ENCODE measurements around the gene LRIG3.

LRIG3 gene

DNA sequence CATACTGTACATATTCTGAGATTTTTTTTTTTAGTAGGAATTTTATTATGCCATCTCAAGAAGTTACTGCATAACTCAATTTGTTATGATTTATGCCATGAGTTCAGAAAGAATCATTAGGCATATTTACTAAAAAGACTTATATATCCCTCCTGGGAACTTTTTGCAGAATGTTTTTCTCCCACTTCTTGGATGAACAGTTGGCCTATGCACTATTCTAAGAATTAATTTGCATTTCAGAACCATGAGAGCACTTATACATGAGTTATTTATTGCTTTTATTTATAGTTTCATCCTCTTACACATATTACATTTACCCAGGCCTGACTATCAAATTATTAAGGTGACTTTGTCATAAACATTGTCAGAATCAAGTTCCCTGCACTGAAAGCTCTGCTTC lies 6.3 kb upstream of the LRIG3 start:
- Histone ChIP-seq H3K4me3 (ENCODE audit: low read depth, low read length) (no peak overlapping the region), H3K36me3 (no peaks in the 10 kb centered on the region), H3K9me3 (no peaks in the 10 kb centered on the region), H3K4me1 (no peaks in the 10 kb centered on the region), H3K27me3 (no peaks in the 10 kb centered on the region; the same call in 1 of the 2 replicates)
- DNase-seq = no peak
- TF ChIP-seq, protein P1, sequence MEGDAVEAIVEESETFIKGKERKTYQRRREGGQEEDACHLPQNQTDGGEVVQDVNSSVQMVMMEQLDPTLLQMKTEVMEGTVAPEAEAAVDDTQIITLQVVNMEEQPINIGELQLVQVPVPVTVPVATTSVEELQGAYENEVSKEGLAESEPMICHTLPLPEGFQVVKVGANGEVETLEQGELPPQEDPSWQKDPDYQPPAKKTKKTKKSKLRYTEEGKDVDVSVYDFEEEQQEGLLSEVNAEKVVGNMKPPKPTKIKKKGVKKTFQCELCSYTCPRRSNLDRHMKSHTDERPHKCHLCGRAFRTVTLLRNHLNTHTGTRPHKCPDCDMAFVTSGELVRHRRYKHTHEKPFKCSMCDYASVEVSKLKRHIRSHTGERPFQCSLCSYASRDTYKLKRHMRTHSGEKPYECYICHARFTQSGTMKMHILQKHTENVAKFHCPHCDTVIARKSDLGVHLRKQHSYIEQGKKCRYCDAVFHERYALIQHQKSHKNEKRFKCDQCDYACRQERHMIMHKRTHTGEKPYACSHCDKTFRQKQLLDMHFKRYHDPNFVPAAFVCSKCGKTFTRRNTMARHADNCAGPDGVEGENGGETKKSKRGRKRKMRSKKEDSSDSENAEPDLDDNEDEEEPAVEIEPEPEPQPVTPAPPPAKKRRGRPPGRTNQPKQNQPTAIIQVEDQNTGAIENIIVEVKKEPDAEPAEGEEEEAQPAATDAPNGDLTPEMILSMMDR (IDR thresholded peaks at IDR 0.05; ENCODE audit: low read depth, low read length) = no peak

DNA sequence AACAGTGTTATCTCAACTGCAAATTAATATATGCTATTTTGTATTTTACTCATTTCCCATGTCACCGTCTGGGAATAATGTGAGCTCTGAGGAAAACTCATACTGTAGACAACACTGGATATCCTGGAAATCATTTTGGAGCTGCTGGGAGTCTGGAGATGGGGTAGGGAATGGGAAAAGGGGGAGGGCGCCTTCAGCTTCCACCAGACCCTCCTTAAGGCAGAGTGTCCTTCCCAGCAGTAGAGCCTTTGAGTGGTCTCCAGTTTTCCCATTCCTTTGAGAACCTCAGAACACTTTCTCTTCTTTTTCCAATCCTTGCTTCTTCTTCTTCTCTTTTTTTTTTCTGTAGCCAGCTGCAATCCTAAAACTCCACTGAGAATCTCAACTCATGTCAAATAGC lies 5.4 kb upstream of the LRIG3 start:
- no peaks in the 10 kb centered on the region; the same call in 1 of the 2 replicates for H3K27me3 ChIP-seq
- no peaks in the 10 kb centered on the region for H3K9me3 ChIP-seq
- no peaks in the 10 kb centered on the region for H3K36me3 ChIP-seq
- TF ChIP-seq, protein P1 (IDR thresholded peaks at IDR 0.05; ENCODE audit: low read depth, low read length) = no peak
- H3K4me3 ChIP-seq (ENCODE audit: low read depth, low read length) = no peak overlapping the region
- no peak for DNase-seq
- no peaks in the 10 kb centered on the region for H3K4me1 ChIP-seq

DNA sequence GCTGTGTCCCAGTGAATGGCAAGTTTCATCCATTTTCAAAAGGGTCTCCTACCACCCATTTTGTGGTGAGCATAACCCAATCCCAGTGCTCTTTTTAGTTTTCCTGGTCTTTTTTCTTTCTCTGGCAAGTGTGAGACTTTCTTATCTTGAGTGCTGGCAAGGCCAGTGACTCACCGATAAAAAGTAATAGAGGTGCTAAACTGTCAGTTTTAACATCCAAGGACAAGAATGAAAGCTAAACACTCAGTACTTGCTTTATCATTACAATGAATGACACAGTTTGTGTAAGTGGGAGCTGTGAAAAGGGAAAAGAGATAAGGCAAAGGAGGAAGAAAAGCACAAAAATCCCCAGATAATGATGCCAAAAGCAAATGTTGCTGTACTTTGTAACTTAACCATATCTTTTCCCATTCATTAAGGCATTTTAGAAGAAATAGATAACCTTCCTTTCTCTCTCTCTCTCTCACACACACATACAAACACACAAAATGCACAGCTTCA lies 4.9 kb upstream of the LRIG3 start:
- H3K4me1 ChIP-seq = no peaks in the 10 kb centered on the region
- TF ChIP-seq, protein P1 (IDR thresholded peaks at IDR 0.05; ENCODE audit: low read depth, low read length) = no peak
- no peak overlapping the region for H3K4me3 ChIP-seq (ENCODE audit: low read depth, low read length)
- peaks cover 2% of the 10 kb centered on the region for H3K27me3 ChIP-seq
- H3K36me3 ChIP-seq = no peaks in the 10 kb centered on the region
- H3K9me3 ChIP-seq = no peaks in the 10 kb centered on the region
- no peak for DNase-seq

DNA sequence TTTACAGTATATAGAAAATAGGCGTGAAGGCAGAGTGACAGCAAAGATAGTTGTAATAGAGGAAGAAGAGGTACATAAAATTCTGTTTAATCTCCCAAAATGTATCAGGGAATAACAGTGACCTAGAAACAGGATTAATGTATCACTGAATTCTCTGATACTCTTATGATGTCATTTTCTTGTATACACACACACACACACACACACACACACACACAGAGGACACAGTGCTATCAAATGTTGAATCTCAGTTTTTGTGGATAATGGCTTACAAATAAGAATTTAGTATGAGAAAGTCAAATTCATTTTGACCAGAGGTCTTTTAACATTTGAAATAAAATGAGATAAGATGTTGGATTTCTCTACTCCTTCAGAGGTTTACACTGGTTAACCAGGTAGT lies 4.3 kb upstream of the LRIG3 start:
- Histone ChIP-seq H3K27me3 (peaks cover 7% of the 10 kb centered on the region), H3K4me3 (ENCODE audit: low read depth, low read length) (no peak overlapping the region), H3K9me3 (no peaks in the 10 kb centered on the region), H3K36me3 (no peaks in the 10 kb centered on the region), H3K4me1 (no peaks in the 10 kb centered on the region)
- TF ChIP-seq, protein P1 (IDR thresholded peaks at IDR 0.05; ENCODE audit: low read depth, low read length) = no peak
- DNase-seq = no peak

DNA sequence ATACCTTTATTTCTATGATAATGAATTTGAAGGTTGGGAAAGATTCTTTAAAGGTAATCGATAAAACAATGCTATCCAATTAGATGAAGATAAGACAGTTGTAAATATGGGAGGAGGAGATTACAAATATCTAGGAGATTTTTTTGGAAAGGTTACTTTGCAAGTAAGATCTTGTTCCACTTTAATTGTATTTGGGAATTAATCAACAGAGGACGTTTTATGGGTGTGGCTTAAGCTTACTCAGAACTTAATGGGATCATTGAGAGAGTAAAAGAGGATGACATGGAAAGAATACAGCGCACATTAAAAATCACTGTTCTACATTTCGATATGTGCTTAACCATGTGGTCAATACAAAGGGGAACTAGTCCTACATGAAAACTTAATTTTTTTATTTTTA lies 3.5 kb upstream of the LRIG3 start:
- no peak for DNase-seq
- Histone ChIP-seq H3K4me1 (no peaks in the 10 kb centered on the region), H3K9me3 (no peaks in the 10 kb centered on the region), H3K27me3 (peaks cover 14% of the 10 kb centered on the region), H3K36me3 (no peaks in the 10 kb centered on the region), H3K4me3 (ENCODE audit: low read depth, low read length) (no peak overlapping the region)
- TF ChIP-seq, protein P1 (IDR thresholded peaks at IDR 0.05; ENCODE audit: low read depth, low read length) = no peak

DNA sequence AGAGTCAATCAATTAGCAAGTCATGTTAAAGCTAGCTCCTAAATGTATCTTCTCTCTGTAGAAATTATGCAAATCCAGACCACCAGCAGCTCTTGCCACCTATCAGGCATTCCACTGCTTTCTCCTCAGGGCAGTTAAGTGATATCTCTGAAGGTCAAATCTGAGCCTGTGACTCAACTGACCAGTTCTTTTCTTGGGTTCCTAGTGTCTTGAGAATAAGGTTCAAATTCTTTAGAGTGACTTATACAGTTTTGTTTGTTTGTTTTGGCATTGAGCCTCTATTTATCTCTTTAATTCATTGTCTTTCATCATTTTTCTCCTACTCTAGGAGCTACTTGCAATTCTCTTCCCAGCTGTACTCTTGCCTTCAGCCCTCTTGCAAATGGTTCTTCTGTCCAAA lies 2.5 kb upstream of the LRIG3 start:
- no peak for DNase-seq
- peaks cover 14% of the 10 kb centered on the region for H3K27me3 ChIP-seq
- no peak overlapping the region for H3K4me3 ChIP-seq (ENCODE audit: low read depth, low read length)
- H3K36me3 ChIP-seq = no peaks in the 10 kb centered on the region
- H3K9me3 ChIP-seq = no peaks in the 10 kb centered on the region
- no peaks in the 10 kb centered on the region for H3K4me1 ChIP-seq
- TF ChIP-seq, protein P1 (IDR thresholded peaks at IDR 0.05; ENCODE audit: low read depth, low read length) = no peak
